ENCODE data around the gene ERICH2. TPM values are rescaled to one million over a fixed set of nuclear protein-coding genes. Genes with fewer than 3 reads are reported as not detected.
"Not testable (repeated sequence)": the region's sequence is repeated elsewhere in the genome, so short reads cannot be mapped to it uniquely, and the experiment has no call there.

ERICH2 gene
- 1.7 TPM for total RNA-seq
- long read RNA-seq, result 0 reads

DNA sequence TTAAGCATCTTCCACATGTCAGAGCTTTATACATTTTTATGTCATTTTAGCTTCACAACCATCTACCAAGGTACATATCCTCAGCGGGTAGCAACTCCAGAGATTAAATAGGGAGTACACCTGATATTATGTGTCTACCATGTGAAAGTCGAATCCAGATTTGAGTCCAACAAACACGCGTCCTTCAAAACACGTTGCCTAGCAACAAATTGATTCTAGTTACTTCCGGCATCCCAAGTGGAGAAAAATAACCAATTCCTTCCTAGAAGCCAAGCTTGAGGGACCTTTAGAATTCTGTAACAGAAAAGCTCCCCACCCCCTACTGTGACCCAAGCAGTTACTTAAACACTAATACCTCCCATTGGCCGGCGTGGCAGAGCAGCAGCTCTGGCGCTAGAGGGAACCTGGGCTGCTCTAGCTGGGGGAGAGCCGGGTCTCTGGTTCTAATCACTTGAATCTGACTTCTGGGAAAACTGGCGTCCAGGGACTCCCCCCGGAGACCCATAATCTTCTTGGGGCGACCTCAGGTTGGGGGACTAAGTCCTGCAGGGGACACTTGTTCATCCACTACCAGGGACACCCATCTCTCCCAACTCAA is at the start of gene ERICH2:
Gene ERICH2, plus strand, starts transcription at position 371 of the 598 bp plus-strand sequence. CDS start 304 bp downstream, outside the sequence.
- no peak for DNase-seq (ENCODE audit: low spot score)
- intact Hi-C loops (cut with DNase I), result no loop called here

GRCh38 chr2:170721678-170722077 is 48.5 kb upstream of the ERICH2 start:
- intact Hi-C loops (cut with DNase I), result no loop called here
- DNase-seq (ENCODE audit: low spot score), result no peak

GRCh38 chr2:170722301-170722700 is 47.9 kb upstream of the ERICH2 start:
- DNase-seq (ENCODE audit: low spot score), result no peak
- intact Hi-C loops (cut with DNase I), result no loop called here

DNA sequence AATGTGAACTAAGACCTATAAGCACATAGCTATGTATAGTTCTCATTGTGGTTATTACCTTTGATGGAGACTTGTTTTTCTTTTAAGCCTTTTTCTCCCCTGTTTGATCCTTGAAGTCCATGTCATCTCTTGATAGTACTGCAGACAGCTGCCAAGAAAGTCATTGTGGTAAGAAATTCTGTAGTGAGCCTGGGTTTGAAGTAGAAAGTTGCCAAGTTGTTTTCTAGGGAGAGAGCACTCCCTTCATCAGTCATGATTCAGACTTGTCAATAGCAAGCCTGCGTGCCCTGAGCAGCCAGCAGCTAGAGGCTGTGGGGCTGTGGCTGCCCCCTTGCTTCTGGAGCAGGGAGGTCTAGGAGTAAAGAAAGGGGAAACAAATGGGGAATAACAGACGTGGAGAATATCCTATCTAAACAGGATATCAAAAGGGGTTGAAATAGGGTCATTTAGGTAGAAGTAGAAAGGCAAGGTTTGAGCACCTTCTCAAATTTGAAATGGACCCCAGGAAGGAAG is 46.7 kb upstream of the ERICH2 start:
- DNase-seq (ENCODE audit: low spot score), result no peak
- intact Hi-C loops (cut with DNase I), result no loop called here

- DNase-seq (ENCODE audit: low spot score), result no peak
- intact Hi-C loops (cut with DNase I), result no loop called here
Measured at GRCh38 chr2:170733798-170734600, 36.2 kb upstream of the ERICH2 start.

GRCh38 chr2:170734601-170735000 is 35.6 kb upstream of the ERICH2 start:
- intact Hi-C loops (cut with DNase I); DNase-seq (ENCODE audit: low spot score): not testable (repeated sequence)

GRCh38 chr2:170736628-170737027 is 33.5 kb upstream of the ERICH2 start:
- no peak for DNase-seq (ENCODE audit: low spot score)
- intact Hi-C loops (cut with DNase I), result no loop called here

- no peak for DNase-seq (ENCODE audit: low spot score)
- intact Hi-C loops (cut with DNase I), result no loop called here
Measured at GRCh38 chr2:170737406-170737805, 32.8 kb upstream of the ERICH2 start.

DNA sequence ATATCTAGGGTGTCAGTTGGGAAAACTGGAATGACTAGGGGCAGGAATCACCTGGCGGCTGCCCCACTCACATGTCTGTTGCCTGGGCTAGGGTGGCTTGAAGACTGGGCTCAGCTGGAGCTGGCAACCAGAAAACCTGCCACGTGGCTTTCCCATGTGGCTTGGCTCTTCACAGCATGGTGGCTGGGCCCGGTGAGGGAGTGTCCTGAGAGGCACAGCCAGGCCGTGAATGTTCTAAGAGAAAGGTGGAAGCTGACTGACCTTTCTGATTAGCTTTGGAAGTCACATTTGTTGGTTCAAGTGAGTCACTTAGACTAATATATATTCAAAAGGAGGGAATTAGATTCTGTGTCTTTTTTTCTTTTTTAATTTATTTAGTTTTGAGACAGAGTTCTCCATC is 32.4 kb upstream of the ERICH2 start:
- intact Hi-C loops (cut with DNase I), result no loop called here
- no peak for DNase-seq (ENCODE audit: low spot score)

GRCh38 chr2:170739048-170739447 is 31.1 kb upstream of the ERICH2 start:
- intact Hi-C loops (cut with DNase I), result no loop called here
- DNase-seq (ENCODE audit: low spot score), result no peak

DNA sequence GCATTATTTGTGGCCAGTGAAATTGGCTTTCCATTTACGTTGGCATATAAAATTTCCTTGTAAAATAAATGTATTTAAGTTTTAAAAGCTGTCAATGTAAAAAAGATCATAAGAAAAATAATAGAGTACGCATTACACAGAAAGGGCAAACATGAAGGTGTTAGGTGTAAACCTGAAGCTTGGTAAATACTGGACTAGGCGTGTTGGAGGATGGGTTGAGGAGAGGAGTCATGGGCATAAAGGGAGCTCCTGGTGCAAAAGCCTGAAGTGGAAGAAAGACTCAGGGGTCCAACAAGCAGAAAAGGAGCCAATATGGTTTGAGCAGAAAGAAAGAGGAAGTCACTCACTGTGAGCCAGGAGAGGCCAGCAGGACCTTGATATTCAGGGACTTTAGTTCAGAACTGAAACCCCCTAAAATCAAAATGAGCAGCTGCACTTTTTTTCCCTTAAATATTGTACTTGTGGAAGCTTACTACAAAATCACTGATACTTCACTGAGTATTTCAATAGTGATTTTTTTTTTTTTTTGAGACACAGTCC is 30.6 kb upstream of the ERICH2 start:
- DNase-seq (ENCODE audit: low spot score), result no peak

DNA sequence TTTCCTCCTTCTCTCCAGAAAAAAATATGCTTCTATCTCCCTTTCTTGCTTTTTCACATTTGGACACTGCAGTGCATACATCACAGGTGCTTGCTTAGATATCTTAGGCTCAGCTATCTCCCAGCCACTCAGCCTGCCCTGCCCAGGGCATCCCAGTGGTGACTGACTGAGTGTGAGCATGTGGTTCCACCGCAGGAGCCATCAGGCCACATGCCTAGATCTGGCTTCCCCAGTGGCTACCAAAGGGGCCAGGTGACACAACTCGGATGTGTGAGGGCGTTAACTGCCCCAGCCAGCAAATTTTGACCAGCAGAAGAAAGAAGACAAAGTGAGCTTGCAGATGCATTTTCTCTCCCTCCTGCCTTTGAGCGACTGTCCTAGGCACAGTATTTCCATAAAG is 29.5 kb upstream of the ERICH2 start:
- no peak for DNase-seq (ENCODE audit: low spot score)
- intact Hi-C loops (cut with DNase I), result no loop called here

More for the DNA sequence above, 30.6 kb upstream of the ERICH2 start:
- intact Hi-C loops (cut with DNase I), result no loop called here

GRCh38 chr2:170742000-170742399 is 28.2 kb upstream of the ERICH2 start:
- no peak for DNase-seq (ENCODE audit: low spot score)
- intact Hi-C loops (cut with DNase I), result no loop called here

GRCh38 chr2:170742896-170743529 is 27.2 kb upstream of the ERICH2 start:
- DNase-seq (ENCODE audit: low spot score), result no peak
- intact Hi-C loops (cut with DNase I), result no loop called here

DNA sequence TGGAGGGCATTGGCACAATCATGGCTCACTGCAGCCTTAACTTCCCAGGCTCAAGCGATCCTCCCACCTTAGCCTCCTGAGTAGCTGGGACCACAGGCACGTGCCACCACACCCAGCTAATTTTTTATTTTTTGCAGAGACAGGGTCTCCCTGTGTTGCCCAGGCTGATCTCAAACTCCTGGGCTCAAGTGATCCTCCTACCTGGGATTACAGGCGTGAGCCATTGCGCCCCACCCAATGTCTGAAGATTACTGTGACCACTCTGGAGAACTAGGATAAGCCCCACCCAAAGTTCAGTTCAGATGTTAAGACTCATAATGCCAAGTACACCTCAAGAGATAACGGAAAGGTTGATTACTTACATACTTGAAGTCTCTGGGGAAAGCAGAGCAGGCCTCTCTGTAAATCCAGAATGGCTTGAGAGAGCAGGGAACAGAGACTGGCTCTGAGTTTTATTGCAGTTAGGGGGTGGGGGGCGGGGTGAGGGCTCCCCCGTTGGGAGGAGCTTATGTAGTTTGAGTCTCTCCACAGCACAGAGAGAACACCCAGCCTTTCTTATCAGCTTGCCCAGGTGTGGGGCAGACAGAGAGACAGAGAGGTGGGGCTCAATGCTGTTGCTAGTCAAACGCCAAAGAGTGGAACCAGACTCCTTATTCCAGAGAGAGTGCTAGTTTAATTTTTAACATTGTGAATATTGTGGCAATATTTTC is 26.5 kb upstream of the ERICH2 start:
- intact Hi-C loops (cut with DNase I), result no loop called here
- no peak for DNase-seq (ENCODE audit: low spot score)

- intact Hi-C loops (cut with DNase I), result no loop called here
- DNase-seq (ENCODE audit: low spot score), result no peak
Measured at GRCh38 chr2:170744248-170745002, 25.8 kb upstream of the ERICH2 start.

DNA sequence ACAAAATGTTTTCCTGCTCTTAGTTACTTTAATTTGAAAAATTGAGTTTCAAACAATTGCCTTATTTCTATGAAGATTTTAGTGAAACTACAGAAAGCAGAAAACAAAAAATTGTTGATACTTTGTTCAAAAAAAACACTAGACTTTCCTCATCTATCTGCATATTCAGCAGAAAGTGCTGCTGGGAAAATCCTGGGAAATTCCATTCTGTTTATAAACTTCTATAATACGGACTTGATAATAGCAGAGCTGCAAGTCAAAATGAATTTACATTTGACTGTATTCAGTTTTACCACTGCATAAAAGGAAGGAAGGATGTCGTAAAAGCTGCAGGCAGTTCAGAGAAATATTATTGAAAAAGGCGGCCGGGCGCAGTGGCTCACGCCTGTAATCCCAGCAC is 24.9 kb upstream of the ERICH2 start:
- DNase-seq (ENCODE audit: low spot score), result no peak
- intact Hi-C loops (cut with DNase I), result no loop called here

DNA sequence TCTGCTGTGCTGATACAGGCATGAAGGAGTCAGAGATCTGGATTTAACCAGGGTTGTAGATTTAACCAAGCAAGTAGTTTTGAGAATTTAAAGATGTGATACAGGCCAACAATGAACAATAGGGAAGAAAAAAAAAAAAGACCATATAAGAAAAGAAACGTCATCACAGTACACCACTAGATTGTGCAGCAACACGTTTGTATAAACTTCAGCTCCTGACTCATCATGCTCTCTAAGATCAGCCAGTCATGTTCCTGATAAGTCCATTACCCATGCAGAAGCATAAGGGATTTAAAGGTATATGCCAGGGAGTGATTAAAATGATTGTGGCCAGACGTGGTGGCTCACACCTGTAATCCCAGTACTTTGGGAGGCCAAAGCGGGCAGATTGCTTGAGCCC is 22.3 kb upstream of the ERICH2 start:
- no peak for DNase-seq (ENCODE audit: low spot score)
- intact Hi-C loops (cut with DNase I), result no loop called here

DNA sequence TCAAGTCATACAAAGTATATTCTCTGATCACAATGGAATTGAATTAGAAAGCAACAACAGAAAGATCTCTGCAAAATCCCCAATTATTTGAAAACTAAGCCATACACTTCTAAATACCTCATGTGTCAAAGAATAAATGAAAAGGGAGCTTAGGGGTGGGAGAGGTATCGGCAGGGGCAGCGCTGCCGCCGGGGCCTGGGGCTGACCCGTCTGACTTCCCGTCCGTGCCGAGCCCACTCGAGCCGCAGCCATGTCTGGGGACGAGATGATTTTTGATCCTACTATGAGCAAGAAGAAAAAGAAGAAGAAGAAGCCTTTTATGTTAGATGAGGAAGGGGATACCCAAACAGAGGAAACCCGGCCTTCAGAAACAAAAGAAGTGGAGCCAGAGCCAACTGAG is 18.6 kb upstream of the ERICH2 start:
- intact Hi-C loops (cut with DNase I); DNase-seq (ENCODE audit: low spot score): not testable (repeated sequence)
